HG03521 (cell line): ENCODE results near the gene KCNIP1.

Experiments used
- ATAC-seq: cut with Tn5 transposase; IDR thresholded peaks from one replicate; pipeline ENCODE4 v1.9.1; 2021; ENCODE audit warnings: mild to moderate bottlenecking, moderate library complexity; ENCODE audit not compliant: unreplicated experiment

The KCNIP1 gene

DNA sequence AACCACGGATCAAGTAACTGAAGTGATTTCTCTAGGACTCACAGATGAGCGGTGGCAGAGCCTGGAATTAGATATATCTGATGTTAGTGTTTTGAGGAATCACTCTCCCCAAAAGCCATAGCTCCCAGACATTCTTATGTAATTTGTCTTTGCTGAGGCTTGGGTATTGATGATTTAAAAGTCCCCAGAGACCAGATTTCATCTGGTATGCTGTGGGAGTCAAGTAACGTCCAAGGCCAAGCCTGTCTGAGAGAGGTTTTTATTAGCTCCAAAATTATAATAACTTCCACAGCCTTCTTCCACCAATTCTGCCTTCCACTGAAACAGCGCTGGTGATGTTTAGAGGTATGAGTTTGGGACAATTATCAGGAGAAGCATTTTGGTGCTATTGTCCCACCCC, 21.3 kb upstream of the KCNIP1 start:
- no peak for ATAC-seq

DNA sequence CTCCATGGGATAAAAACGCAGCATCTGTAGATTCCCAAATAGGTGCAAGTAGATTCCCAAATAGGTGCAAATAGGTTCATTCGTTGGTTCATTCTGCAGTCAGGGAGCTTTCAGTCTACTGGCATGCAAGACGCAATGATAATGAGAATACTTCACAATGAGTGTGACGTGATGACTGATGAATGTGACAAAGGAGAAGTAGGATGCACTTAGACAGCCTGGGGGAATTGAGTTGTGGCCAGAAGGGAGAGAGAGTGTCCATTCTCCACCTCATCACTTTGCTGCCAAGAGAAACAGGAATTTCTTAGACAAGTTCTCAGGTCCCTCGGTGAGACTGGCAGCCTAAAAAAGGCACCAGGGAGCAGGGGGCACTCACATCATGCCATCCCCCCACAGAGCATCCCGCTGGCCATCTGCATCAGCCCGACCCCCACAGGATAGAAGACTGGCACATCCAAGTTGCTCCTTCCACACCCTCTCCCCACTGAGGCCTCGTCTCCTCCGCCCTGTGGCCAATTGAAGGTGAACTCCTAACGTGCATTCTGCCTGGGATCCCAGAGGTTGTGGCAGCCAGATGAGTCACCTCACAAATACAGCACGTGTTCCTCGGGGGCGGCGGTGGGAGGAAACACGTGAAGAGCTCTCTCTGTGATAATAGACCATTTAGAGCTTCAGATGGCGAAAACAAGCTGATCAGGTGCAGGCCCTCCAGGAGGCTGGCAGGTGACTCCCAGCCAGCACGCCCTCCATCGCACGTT, 19.9 kb upstream of the KCNIP1 start:
- no peak for ATAC-seq

DNA sequence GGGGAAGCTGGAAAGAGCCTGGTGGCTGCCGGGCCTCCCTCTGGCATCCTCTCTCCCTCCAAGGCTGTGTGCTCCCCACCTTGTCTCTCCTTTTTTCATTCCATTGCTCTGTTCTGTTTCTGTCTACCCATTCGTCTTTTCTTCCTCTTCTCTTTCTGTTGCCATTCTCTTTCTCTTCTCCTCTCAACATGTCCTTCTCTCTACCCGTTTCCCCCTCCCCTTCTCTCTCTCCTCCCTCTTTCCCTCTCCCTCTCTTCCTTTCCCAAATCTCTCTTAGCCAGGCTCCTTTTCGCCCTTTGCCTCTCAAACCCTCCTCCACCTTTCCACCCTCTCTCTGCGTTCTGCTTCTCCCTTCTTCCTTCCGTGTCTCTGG, 19.4 kb upstream of the KCNIP1 start:
- no peak for ATAC-seq

DNA sequence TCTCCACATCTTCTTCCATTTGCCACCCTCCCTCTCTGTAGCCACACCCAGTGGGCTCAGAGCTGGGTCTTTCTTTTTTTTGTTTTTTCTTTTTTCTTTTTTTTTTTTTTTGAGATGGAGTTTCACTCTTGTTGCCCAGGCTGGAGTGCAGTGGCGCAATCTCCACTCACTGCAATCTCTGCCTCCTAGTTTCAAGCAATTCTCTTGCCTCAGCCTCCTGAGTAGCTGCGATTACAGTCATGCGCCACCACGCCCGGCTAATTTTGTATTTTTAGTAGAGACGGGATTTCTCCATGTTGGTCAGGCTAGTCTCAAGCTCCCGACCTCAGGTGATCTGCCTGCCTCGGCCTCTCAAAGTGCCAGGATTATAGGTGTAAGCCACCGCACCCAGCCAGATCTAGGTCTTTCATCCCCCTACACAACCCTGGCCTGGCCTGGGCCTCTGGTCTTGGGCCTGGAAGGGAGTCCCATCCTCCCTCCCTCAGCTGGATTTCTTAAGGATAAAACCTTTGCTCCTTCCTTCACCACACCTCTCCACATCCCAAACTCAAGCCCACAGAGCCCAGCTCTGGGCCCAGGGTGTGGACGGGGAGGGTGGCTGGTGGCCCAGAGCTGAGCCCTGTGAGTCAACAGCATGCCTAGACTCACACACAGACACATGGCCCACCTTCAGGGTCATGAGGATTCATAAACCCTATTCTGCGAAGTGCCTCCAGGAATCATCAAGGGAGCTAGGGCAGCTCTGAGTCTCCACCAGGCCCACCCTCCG, 18.8 kb upstream of the KCNIP1 start:
- ATAC-seq: no peak

DNA sequence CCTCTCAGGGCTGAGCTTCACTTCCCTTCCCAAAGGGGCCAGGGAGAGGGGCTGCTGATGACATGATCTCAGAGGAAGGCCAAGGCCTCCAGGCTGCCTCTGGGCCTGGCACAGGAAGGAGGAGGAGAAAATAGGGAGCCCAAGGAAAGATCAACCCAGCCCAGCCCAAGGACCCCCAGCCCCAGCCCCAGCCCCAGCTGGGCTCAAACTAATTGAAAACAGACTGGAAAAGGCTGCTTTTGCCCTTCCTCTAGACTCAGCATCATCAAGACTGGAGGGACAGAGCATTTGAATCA, 18.3 kb upstream of the KCNIP1 start:
- ATAC-seq: no peak

DNA sequence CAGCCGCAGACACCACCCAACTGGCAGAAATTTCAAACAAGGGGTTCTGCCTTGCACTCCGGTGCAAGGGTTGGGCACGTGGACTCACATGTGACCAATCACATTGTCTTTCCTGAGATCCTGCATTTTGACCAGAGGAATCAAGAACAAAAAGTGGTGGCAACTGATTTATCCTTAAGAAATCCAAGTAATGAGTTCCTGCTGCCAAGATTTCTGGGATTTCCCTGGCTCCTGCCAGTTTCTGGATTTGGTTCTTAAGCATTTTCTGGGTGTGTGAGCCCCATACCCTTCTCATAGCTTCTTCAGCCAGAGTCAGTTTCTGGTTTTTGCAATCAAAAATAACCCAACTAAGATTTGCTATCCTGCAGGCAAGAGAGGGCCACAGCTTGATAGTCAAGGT, 17.4 kb upstream of the KCNIP1 start:
- no peak for ATAC-seq

DNA sequence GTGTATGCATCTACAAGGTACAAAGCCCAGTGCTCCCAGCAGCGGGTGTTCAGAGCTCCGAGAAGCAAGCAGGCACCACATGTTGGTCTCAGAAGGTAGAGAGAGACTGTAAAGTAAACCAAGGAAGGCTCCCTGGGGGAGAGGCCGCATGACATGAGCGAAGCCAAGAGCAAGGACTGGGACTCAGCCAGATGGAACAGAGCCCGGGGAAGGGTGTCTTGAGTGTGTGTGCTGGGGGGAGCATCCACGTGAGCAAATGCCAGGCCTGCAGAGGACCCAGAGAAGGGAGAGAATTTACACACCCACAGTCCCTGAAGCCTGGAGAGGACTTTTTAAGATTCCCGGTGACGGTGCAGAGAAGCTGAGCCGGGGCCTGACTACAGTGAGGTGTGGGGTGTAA, 15.2 kb upstream of the KCNIP1 start:
- ATAC-seq: no peak

DNA sequence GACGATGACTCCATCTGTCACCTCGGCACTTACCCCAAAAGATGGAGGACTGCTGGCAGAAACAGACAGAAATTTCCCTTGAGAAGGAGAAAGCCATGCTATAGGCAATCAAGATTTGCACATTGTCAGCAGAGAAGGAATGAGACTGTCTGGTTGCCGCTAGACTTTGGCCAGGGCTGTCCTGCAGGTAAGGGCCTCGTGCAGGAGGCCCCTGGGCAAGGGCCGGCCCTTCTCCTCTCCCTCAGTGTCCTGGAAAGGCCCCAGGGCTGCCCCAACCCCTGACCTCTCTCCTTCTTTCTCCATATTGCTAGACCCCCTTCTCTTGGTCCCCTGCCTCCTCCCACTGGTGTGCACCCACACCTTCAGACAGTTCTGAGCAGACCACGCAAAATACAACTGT, 14.6 kb upstream of the KCNIP1 start:
- ATAC-seq: no peak

DNA sequence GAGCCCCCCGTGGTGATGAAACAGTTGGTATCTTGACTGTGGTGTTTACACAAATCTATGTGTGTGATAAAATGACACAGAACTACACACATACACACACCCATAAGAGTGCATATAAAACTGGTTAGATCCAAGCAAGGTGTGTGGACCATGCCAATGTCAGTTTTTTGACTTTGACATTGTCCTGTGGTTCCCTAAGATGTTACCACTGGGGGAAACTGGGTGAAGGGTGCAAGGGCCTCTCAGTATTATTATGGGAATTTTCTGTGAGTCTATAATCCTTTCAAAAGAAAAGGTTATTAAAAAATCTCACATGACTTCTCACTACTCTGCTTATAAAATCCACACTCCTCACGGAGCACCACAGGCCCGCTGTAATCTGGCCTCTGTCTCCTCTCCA, 13.4 kb upstream of the KCNIP1 start:
- ATAC-seq: no peak

DNA sequence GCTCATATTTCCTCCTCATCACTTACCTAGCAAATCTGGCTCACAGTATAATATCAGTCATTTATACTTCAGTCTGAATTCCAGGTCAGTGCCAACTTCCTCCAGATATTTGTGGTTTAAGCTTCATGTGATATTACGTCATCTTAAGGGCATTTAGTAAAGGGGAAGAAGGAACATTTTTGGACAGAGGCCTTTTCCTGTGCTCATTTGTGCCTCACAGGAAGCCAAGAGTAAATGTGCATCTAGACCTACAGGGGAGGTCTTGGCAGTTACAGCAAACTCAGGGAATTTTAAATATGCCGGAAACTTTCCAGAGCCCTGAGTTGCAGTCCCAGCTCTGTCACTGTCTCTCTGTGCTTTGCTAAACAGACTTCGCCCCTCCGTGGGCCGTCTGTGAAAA, 12.3 kb upstream of the KCNIP1 start:
- no peak for ATAC-seq

DNA sequence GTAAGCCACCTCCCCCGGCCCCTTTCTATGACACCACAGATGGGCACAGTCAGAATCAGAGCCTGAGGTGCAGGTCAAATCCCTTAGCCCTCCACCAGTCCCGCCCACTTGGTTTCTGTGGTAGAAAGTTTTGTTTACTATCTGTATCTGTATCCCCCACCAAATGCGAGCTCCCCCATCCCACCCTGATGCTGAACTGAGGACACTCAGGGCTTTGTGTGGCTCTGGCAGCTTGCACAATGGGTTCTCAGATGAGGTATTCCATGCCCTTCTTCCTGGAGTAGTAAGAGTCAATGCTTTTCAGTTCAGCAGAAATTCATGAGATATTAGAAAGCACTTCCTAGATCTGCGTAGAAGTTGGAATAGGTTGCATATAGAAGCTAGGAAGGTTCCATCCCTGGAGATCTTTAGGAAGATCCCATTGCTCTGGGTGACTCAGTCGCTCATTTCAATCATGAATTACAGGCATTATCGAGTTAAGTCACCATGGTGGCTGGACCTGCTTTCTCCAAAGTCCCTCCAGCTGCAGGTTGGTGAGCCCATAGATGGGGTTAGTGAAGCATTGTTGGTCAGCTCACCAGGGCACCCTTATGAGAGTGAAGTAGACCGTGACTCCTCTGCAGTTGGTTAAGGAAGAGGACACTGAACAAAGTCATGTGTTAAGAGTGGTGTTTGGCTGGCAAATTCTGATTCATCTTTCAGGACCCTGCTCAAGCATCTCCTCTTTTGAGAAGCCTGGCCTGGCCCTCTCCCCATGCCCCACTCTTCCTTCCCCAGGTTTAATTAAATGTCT, 10.6 kb upstream of the KCNIP1 start:
- ATAC-seq: no peak

DNA sequence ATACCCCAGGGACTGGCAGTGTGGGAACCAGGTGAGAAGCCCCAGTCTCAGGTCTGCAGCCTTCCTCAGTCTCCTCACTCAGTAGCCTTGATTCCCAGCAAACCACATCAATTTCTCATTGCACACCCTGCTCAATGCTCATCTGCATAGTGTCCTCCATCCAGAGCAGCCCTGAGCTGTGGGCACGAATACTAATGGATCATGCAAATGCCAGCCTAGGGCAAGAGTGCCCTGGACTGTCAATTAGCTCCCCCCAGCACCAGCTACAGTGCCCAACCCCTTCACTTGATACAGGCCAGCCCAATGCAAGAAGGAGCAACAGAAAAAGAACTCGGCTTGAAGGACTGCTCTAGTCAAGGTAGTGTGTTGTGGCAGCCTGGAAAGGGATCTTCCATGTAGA, 9.8 kb upstream of the KCNIP1 start:
- no peak for ATAC-seq

DNA sequence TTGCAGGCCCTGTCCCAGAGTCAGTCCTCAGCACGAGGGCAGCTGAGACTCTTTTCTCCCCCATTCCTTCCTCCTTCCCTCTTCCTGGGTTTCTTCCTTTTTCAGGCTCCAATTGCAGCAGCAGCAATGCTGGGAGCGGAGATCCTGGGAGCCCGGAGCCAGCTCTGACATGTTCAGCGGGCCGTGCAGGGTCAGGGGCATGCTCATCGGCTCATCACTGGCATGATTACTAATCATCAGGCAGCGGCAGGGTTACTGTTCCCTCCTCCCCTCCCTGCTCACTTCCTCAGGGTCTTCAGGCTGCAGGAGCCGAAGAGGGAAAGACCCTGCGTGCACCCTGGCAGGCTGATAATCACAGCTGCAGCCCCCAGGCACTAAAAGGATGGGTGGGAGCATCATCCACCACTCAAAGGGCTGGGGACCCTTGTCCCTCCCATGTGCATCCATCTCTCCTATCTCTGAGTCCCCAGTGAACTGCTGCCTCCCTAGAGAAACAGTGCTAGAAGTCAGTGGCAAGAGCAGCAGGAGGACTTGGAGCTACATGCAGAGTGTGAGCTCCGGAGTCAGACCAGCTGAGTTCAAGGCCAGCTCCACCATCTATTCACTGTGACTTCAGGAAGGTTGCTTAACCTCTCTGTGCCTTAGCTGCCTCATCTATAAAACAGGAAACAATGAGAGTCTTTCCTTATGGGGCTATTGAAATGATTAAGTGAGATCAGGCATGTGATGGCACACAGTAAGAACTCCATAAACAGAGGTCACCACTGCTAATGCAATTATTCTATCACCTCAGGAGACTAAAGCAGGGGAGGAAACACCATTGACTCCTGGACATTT, 7.8 kb upstream of the KCNIP1 start:
- no peak for ATAC-seq

DNA sequence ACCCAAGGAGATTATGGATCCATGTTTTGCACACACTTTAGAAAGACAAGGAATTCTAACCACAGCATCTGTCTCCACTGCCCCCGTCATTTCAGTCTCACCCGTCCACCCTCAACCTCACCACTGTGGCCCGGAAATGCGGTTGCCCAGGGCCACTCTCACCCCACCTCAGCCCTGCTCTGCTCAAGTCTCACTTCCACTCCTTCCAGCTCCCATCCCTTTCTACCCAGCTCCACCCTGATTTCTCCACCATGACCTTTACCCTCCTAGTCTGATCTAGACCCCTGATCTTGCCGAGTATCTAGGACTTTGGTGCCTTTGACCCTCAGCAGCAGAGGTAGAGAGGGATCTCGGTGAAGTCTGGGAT, 7.2 kb upstream of the KCNIP1 start:
- ATAC-seq: no peak

DNA sequence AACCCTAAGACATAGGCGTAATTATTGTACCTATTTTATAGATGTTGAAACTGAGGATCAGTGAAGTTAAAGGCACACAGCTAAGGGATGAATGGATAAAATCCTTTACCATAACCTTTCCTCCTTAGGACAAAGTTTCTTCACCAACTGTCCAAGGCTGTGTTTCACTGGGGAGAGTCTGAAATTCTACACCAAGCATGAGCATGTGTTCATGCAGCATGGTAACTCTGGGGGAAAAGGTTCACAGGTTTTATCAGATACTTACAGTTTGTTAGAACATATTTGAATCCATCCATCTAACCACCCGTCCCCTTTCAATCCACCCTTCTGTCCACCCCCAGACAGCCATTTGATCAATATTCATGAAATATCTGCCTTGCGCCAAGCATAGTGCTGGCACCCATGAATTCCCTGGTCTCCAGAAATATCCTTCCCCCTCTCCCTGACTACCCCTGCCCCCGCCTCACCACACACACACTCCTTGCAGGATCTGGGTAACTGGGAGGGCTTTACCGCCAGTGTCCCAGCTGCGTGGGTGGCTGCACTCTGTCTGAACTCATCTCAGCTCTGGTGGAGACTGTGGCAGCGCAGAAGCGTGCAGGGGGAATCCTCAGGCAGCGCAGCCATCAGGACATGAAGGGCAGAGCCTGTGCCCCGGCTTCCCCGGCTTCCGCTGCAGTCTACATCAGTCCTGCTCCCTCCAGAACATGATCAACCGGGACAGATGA, 6.3 kb upstream of the KCNIP1 start:
- ATAC-seq: no peak

DNA sequence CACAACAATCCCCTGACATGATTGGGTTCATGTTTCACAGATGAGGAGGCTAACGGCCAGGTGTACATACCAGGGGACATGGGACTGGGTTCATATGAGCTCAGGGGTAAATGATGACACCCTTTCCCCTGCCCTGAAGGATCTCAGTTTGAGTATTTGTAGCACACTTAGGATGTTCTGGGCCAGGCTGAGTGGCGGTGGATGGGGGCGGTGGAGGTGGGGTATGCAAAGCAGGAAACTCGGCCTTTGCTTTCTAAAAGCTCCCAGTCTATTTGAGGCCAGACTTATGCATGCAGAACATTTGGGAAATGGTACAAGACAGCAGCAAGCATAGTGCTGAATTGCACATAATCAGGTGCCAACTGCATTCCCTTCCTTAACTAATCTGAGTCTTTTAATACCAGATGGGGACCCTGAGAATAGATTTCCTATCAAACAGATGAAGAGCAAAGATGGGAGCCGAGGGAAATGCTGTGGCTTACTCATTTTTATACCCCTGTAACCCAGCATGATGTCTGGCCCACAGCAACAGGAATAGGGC, 4.9 kb upstream of the KCNIP1 start:
- no peak for ATAC-seq

DNA sequence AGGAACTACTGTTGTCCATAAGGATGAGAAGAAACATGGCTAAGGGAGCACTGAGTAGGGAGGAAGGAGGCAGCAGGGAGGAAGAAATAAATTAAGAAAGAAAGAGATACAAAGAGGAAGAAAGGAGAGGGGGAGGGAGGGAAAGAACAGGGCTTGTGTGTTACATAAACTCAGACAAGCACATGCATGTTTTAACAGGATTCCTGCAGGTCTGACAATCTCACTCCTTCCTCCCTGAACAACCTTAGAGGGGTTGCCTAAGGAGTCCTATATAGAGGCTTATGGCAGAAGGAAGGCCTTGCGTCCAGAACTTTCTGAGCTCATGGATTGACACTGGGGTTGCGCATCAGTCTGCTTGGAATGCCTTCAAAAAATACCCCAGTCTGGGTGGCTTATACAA, 4.2 kb upstream of the KCNIP1 start:
- no peak for ATAC-seq

DNA sequence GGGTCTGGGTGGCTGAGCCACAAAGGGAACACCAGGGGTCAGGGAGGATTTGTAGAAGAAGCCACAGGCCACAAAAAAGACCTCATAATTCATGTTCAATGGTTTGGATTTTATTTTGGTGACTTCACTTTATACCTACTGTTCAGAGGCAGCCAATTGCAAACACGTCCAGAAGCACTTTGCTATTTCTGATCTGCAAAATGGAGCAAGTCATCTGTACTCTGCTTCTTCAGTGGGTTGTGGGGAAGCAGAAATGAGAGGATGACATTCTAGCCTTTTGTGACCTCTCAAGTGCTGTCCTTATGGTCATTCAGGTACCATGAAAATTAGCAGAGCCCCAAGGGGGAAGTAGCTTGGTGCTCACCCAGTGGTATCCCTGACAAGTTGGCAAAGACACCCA, 2.5 kb upstream of the KCNIP1 start:
- ATAC-seq: no peak

DNA sequence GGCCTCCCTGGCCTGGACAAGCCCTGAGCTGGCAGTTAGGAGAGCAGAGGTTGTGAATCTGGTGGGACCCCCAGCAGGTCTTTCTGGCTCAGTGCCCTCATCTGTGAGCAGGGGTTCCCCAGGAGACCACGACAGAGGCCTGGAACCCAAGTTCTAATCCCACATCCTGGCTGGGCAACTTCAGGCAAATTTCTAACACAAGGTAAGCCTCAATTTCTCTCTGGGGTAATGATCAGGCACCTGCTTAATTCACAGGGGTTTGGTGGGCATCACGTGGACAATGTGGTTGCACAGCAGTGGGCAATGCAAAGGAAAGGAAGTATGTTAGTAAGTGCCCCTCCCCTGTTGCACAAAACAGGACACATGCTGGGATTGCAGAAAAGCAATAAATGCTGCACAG, 1.9 kb upstream of the KCNIP1 start:
- no peak for ATAC-seq

DNA sequence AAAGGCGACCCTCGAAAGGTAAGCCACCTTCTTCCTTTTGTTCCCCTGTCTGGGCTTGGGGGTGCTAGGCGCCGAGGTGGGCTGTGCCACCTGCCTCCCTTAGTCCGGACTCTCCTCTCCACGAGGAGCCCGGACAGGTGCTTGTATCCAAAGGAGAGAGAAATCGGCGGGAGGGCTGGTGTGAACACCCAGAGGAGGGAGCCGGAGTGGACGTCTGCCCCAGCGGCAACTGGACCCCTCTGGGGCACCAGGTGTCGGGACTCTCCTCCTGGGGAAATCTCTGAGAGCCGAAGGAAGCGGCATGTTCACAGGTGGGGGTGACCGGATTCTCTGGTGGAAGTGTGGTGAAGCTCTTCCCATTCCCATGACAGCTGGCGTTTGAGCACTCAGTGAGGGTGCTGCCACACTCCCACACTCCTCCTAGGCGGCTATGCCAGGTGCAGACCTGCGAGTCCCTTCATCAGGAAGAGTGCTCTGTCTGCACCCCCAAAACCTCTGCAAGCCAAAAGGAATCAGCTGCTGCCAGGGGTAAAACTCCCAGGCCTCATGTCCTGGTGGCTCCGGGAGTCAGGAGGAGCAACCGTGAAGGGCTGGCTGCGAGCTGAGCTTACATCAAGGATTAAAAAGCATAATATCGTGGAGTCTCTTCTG, 921 bp downstream of the KCNIP1 start:
- no peak for ATAC-seq
